Fibroblast of villous mesenchyme (primary cell): ENCODE measurements around the gene CANT1. TPM values are rescaled to one million over a fixed set of nuclear protein-coding genes. Genes with fewer than 3 reads are reported as not detected.

Experiments
- DNase-seq: peaks from one replicate; pipeline ENCODE4 v3.0.0-alpha.2; 2010; ENCODE audit warnings: low read depth
- H3K4me3 ChIP-seq: 2 replicates; pipeline ENCODE4 v1.5.1; 2011; ENCODE audit warnings: low read depth, mild to moderate bottlenecking, low read length
- CTCF ChIP-seq: IDR thresholded peaks from 2 replicates; pipeline ENCODE4 v1.5.1; 2012; ENCODE audit warnings: low read depth, mild to moderate bottlenecking, low read length; ENCODE audit not compliant: insufficient read depth
- total RNA-seq: library from RNA; depleted of rRNA; stranded (reverse); fragments of >200 nt; gene quantifications from 2 replicates; pipeline ENCODE4 v1.2.3, GENCODE V29; 2012

CANT1 gene
- total RNA-seq, 1 donor: 63.9 TPM

GRCh38 chr17:79051306-79051705, 41.7 kb upstream of the CANT1 start:
- DNase-seq: no peak
- H3K4me3 ChIP-seq: no peak overlapping the region
- no peak for TF ChIP-seq CTCF

- no peak overlapping the region for H3K4me3 ChIP-seq
- DNase-seq: no peak
- no peak for TF ChIP-seq CTCF
Observed at GRCh38 chr17:79050551-79050950, 41.0 kb upstream of the CANT1 start.

GRCh38 chr17:79049821-79050220, 40.3 kb upstream of the CANT1 start:
- DNase-seq: no peak
- TF ChIP-seq CTCF: no peak
- no peak overlapping the region for H3K4me3 ChIP-seq

GRCh38 chr17:79048826-79049755, 39.5 kb upstream of the CANT1 start:
- no peak for TF ChIP-seq CTCF
- DNase-seq: no peak
- H3K4me3 ChIP-seq: no peak overlapping the region

GRCh38 chr17:79047923-79048825, 38.6 kb upstream of the CANT1 start:
- DNase-seq: no peak
- H3K4me3 ChIP-seq: no peak overlapping the region
- TF ChIP-seq CTCF: no peak

- no peak for DNase-seq
- H3K4me3 ChIP-seq: no peak overlapping the region
- TF ChIP-seq CTCF: no peak
Observed at GRCh38 chr17:79047291-79047920, 37.8 kb upstream of the CANT1 start.
